AG10803 (cell line): Measurements from ENCODE around the gene SETD5.

Experiments used
- DNase-seq: peaks from one replicate; pipeline ENCODE4 v3.0.0; 2010; ENCODE audit warnings: low read depth
- H3K4me3 ChIP-seq: 2 replicates; pipeline ENCODE4 v1.5.1; 2011; ENCODE audit warnings: mild to moderate bottlenecking, low read length, control low read depth
- TF ChIP-seq, protein P1 (sequence below): conservative IDR thresholded peaks from 2 replicates; pipeline ENCODE4 v1.5.1; 2011; ENCODE audit warnings: mild to moderate bottlenecking, low read length, control low read depth, inconsistent platforms

The SETD5 gene

GRCh38 chr3:9441501-9442221, 44.2 kb downstream of the SETD5 start:
- no peak overlapping the region for H3K4me3 ChIP-seq
- peak; percentile 77 for DNase-seq
- TF ChIP-seq, protein P1, sequence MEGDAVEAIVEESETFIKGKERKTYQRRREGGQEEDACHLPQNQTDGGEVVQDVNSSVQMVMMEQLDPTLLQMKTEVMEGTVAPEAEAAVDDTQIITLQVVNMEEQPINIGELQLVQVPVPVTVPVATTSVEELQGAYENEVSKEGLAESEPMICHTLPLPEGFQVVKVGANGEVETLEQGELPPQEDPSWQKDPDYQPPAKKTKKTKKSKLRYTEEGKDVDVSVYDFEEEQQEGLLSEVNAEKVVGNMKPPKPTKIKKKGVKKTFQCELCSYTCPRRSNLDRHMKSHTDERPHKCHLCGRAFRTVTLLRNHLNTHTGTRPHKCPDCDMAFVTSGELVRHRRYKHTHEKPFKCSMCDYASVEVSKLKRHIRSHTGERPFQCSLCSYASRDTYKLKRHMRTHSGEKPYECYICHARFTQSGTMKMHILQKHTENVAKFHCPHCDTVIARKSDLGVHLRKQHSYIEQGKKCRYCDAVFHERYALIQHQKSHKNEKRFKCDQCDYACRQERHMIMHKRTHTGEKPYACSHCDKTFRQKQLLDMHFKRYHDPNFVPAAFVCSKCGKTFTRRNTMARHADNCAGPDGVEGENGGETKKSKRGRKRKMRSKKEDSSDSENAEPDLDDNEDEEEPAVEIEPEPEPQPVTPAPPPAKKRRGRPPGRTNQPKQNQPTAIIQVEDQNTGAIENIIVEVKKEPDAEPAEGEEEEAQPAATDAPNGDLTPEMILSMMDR = no peak

- DNase-seq = no peak
- no peak overlapping the region for H3K4me3 ChIP-seq
- TF ChIP-seq, protein P1 = no peak
These were observed 50.7 kb downstream of the SETD5 start for GRCh38 chr3:9448071-9448470.

DNA sequence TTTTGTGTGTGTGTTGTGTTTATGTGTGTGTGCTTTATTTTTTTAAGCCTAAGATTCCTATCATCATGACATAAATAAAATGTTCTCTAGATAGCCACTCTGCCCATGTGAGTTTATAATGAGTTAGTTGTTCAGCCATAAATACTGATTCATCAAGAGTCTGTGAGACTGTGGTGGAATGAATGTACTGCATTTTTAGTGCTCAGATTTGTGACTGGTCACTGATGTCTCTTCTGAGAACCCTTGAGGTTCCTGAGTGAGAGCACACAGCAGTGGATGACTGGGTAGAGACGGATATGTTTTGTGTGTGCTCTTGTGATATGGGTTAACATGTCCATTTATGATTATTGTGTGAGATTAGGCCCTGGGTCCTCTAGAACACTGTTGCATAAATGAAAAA, 51.2 kb downstream of the SETD5 start:
- H3K4me3 ChIP-seq = no peak overlapping the region
- DNase-seq = no peak
- TF ChIP-seq, protein P1 = no peak

DNA sequence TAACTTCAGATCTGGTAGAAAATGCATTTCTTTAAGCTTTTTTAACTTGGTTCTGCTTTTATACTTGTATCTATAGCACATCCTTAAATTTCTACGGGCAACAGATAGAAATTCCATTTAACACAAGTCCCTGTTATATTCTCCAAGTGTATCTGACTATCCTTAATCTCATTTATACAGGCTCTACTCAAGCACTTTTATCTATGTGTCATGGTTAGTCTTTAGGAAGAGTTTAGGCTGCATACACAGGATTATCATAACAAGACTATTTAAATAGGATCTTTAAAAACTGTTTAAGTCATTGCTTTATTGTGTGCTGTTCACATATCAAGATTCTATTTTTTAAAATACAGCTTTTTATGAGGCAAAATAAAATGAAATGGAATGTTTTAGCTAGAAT, 52.7 kb downstream of the SETD5 start:
- TF ChIP-seq, protein P1 = no peak
- no peak for DNase-seq
- H3K4me3 ChIP-seq = no peak overlapping the region

- TF ChIP-seq, protein P1 = no peak
- DNase-seq = no peak
- H3K4me3 ChIP-seq = no peak overlapping the region
These were observed 53.6 kb downstream of the SETD5 start for GRCh38 chr3:9450991-9451390.

DNA sequence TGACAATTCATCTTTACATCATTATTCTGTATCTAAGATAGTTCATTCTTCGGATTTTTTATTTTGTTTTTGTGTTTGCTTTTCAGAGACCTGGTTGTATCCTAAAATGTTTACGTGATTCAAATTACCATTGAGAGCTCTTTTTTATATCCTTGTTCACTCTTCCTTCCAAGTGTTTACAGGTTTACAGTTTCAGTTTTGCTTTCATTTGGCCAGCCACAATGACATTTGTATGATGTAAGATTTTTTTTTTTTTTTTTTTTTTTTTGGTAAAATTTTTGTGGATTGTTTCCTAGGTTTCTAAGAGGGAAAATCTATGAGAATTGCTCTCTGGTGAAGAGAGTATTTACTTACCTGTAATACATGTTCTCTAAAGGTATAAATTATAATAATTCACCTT, 55.0 kb downstream of the SETD5 start:
- TF ChIP-seq, protein P1 = no peak
- peak; percentile 29 for DNase-seq
- no peak overlapping the region for H3K4me3 ChIP-seq

- DNase-seq = no peak
- no peak overlapping the region for H3K4me3 ChIP-seq
- TF ChIP-seq, protein P1 = no peak
These were observed 58.2 kb downstream of the SETD5 start for GRCh38 chr3:9455596-9456131.
